Natural killer cell (primary cell): ENCODE results near the gene ATM. TPM values are rescaled to one million over a fixed set of nuclear protein-coding genes. Genes with fewer than 3 reads are reported as not detected.

Experiments used
- ATAC-seq, 3 donors: fragments of 150-1000 bp in 2 of 3; fragments of 200-7000 bp in 1 of 3; cut with Tn5 transposase; 1 replicate in 1 of 3; 2 replicates in 2 of 3; pipeline ENCODE4 v1.10.0; 2021; ENCODE audit warnings: mild to moderate bottlenecking in 2 of 3, moderate library complexity in 2 of 3
- DNase-seq, 2 donors: peaks; one replicate each; pipeline versions ENCODE4 v3.0.0 to v3.0.0-alpha.2; 2013 to 2021; ENCODE audit warnings: mixed read lengths in 1 of 2
- H3K27ac ChIP-seq: one replicate; pipeline ENCODE4 v1.5.1; 2013; ENCODE audit warnings: mild to moderate bottlenecking, low read length
- H3K27me3 ChIP-seq: one replicate; pipeline ENCODE4 v1.6.1; 2013; ENCODE audit warnings: low read length; ENCODE audit not compliant: control insufficient read depth, insufficient read depth
- H3K36me3 ChIP-seq: one replicate; pipeline ENCODE4 v1.6.1; 2013; ENCODE audit warnings: low read length; ENCODE audit not compliant: control insufficient read depth, insufficient read depth
- H3K4me1 ChIP-seq: one replicate; pipeline ENCODE4 v1.6.1; 2013; ENCODE audit warnings: low read length; ENCODE audit not compliant: control insufficient read depth, insufficient read depth
- H3K4me3 ChIP-seq: one replicate; pipeline ENCODE4 v1.5.1; 2013; ENCODE audit warnings: low read length
- H3K9me3 ChIP-seq: one replicate; pipeline ENCODE4 v1.6.1; 2013; ENCODE audit warnings: low read length; ENCODE audit not compliant: control insufficient read depth, insufficient read depth
- H3K27ac Mint-ChIP-seq, 2 donors: one replicate each; pipeline ENCODE4 v1.8.0; 2022; ENCODE audit warnings: mild to moderate bottlenecking in 2 of 2, mixed read lengths in 2 of 2, moderate library complexity in 1 of 2
- H3K27me3 Mint-ChIP-seq, 2 donors: one replicate each; pipeline ENCODE4 v1.8.0; 2022; ENCODE audit warnings: low read depth in 2 of 2, mixed read lengths in 2 of 2
- H3K36me3 Mint-ChIP-seq: one replicate; pipeline ENCODE4 v1.8.0; 2022; ENCODE audit warnings: mixed read lengths
- H3K4me1 Mint-ChIP-seq, 2 donors: one replicate each; pipeline ENCODE4 v1.8.0; 2022; ENCODE audit warnings: mixed read lengths in 2 of 2
- H3K4me3 Mint-ChIP-seq: one replicate; pipeline ENCODE4 v1.8.0; 2022; ENCODE audit warnings: mild to moderate bottlenecking, moderate library complexity, mixed read lengths
- H3K9me3 Mint-ChIP-seq, 2 donors: one replicate each; pipeline ENCODE4 v1.8.0; 2022; ENCODE audit warnings: mixed read lengths in 2 of 2
- CTCF ChIP-seq: fragments of 200-600 bp; IDR thresholded peaks from one replicate; pipeline ENCODE4 v1.8.0; 2022; ENCODE audit warnings: antibody characterized with exemption
- WGBS: methylation state at CpG from one replicate; pipeline ENCODE4 v1.1.7; 2013; ENCODE audit warnings: missing lambda C conversion rate; ENCODE audit not compliant: insufficient coverage; 5-methylcytosine and 5-hydroxymethylcytosine counted together
- intact Hi-C: fragments of 100-400 bp; cut with micrococcal nuclease; formaldehyde crosslinking; loops from one replicate; pipeline ENCODE4 v1.14.2; 2022
- total RNA-seq, 4 donors: library from RNA; stranded (reverse); fragments of 120-200 nt in 1 of 4; gene quantifications; one replicate each; pipeline versions ENCODE4 v1.2.3 to v1.2.4, GENCODE V29; 2013 to 2022

Gene ATM
- total RNA-seq, 3 donors from 2014 or later (not counting 1 experiment from before 2014, with no cell fraction given): 502 to 568 (median 539) TPM

GRCh38 chr11:108235633-108236032 is 12.8 kb downstream of the ATM start:
- peaks cover 67% of the 10 kb centered on the region for H3K4me1 ChIP-seq
- peaks cover 65 to 72% of the 10 kb centered on the region in 2 donors for H3K4me1 Mint-ChIP-seq

GRCh38 chr11:108237058-108237481 is 14.2 kb downstream of the ATM start:
- Histone ChIP-seq H3K4me3 (peak overlapping the region; percentile 9), H3K4me1 (peaks cover 65% of the 10 kb centered on the region), H3K27me3 (no peaks in the 10 kb centered on the region), H3K9me3 (no peaks in the 10 kb centered on the region), H3K27ac (peak overlapping the region; percentile 94), H3K36me3 (peaks cover 37% of the 10 kb centered on the region)
- no peak for TF ChIP-seq CTCF
- Mint-ChIP-seq H3K36me3 (peaks cover 4% of the 10 kb centered on the region), H3K27me3 (no peaks in the 10 kb centered on the region), H3K9me3 (no peaks in the 10 kb centered on the region), H3K27ac (peak overlapping the region in 1 of 2 donors; percentile 95), H3K4me3 (peak overlapping the region; percentile 92), H3K4me1 (peaks cover 72 to 74% of the 10 kb centered on the region in 2 donors)
- intact Hi-C loops: no loop called here
- WGBS: 11% methylated on average over 1 of the region's 1 CpG
- peak; percentile 45 to 73 (median 60) for ATAC-seq
- DNase-seq: peak in 1 of 2 donors; percentile 68

More at GRCh38 chr11:108235633-108236032, 12.8 kb downstream of the ATM start:
- intact Hi-C loops: loop anchor here (1.0 kb wide), 1 partner anchor 13 kb away; the partner anchor contains the start of gene NPAT
- peaks cover 13% of the 10 kb centered on the region for H3K36me3 Mint-ChIP-seq
- TF ChIP-seq CTCF: no peak
- DNase-seq (peak in 1 of 2 donors; percentile 31), ATAC-seq (peak; percentile 36 to 62 (median 41))
- Histone ChIP-seq H3K4me3 (no peak overlapping the region), H3K9me3 (no peaks in the 10 kb centered on the region), H3K36me3 (peaks cover 45% of the 10 kb centered on the region), H3K27ac (peak overlapping the region; percentile 94), H3K27me3 (no peaks in the 10 kb centered on the region)
- peak overlapping the region in 1 of 2 donors; percentile 95 for H3K27ac Mint-ChIP-seq
- peak overlapping the region; percentile 92 for H3K4me3 Mint-ChIP-seq
- WGBS: 17% methylated on average over 1 of the region's 2 CpGs
- H3K27me3 Mint-ChIP-seq: no peaks in the 10 kb centered on the region
- no peaks in the 10 kb centered on the region for H3K9me3 Mint-ChIP-seq

GRCh38 chr11:108239076-108239475 is 16.2 kb downstream of the ATM start:
- no peaks in the 10 kb centered on the region for H3K9me3 ChIP-seq
- peak overlapping the region; percentile 94 for H3K27ac ChIP-seq
- Mint-ChIP-seq H3K27ac (peak overlapping the region in 1 of 2 donors; percentile 95), H3K4me3 (peak overlapping the region; percentile 76), H3K36me3 (no peaks in the 10 kb centered on the region), H3K27me3 (no peaks in the 10 kb centered on the region), H3K4me1 (peaks cover 61 to 71% of the 10 kb centered on the region in 2 donors), H3K9me3 (no peaks in the 10 kb centered on the region)
- intact Hi-C loops: no loop called here
- TF ChIP-seq CTCF: no peak
- peaks cover 26% of the 10 kb centered on the region for H3K36me3 ChIP-seq
- no peak for ATAC-seq
- peak in 1 of 2 donors; percentile 57 for DNase-seq
- H3K27me3 ChIP-seq: no peaks in the 10 kb centered on the region
- peaks cover 63% of the 10 kb centered on the region for H3K4me1 ChIP-seq
- no peak overlapping the region for H3K4me3 ChIP-seq
